ENCODE data around the gene ARFGAP1.
A peak's percentile ranks its signal among the peaks of the same experiment; 100 is the strongest.

GRCh38 chr20:63224412-63225081, 48.1 kb upstream of the ARFGAP1 start:
- TF ChIP-seq CTCF (IDR thresholded peaks at IDR 0.05) (peak; percentile 38), POLR2A (IDR thresholded peaks at IDR 0.05; ENCODE audit: low read length) (no peak), BHLHE40 (IDR thresholded peaks at IDR 0.05; ENCODE audit: low read depth, low read length) (no peak), RFX5 (IDR thresholded peaks at IDR 0.05) (no peak), MYC (IDR thresholded peaks at IDR 0.05; ENCODE audit: borderline replicate concordance, low read length) (no peak), SMC3 (IDR thresholded peaks at IDR 0.05) (peak; percentile 52), SREBF2 (IDR thresholded peaks at IDR 0.05) (no peak), JUNB (IDR thresholded peaks at IDR 0.05) (no peak), REST (IDR thresholded peaks at IDR 0.05) (no peak)
